T-cell (primary cell): ENCODE measurements around the gene NRP1. TPM values are rescaled to one million over a fixed set of nuclear protein-coding genes. Genes with fewer than 3 reads are reported as not detected.

Experiments
- ATAC-seq, 4 experiments: fragments of 200-7000 bp in 3 of 4; fragments of 150-1000 bp in 1 of 4; cut with Tn5 transposase; replicated peaks in 1 of 4; 1 replicate in 3 of 4; 2 replicates in 1 of 4; pipeline ENCODE4 v1.10.0; 2021; ENCODE audit warnings: moderate library complexity in 3 of 4, mild to moderate bottlenecking in 2 of 4, moderate number of reproducible peaks in 1 of 4
- CTCF ChIA-PET, 2 donors: fragments of 300-600 bp; sonication (Branson Sonifier 250); formaldehyde crosslinking; loops; one replicate each; lab custom pipeline; 2022; ENCODE audit warnings: antibody characterized with exemption in 2 of 2; lab: Charles Lee
- POLR2A ChIA-PET, 2 donors: fragments of 300-600 bp; sonication (Branson Sonifier 250); formaldehyde crosslinking; loops; one replicate each; lab custom pipeline; 2022; ENCODE audit warnings: antibody characterized with exemption in 2 of 2; lab: Charles Lee
- DNase-seq, 35 experiments: peaks; one replicate each; pipeline versions ENCODE4 v3.0.0 to v3.0.0-alpha.2; 2013 to 2023
- H3K27ac ChIP-seq: one replicate; pipeline ENCODE4 v1.5.1; 2013; ENCODE audit warnings: low read length
- H3K27me3 ChIP-seq, 2 experiments: replicated peaks in 1 of 2; 1 replicate in 1 of 2; 2 replicates in 1 of 2; pipeline versions ENCODE4 v1.6.1 to v1.7.0; 2013; ENCODE audit warnings: low read length in 1 of 2, mixed read lengths in 1 of 2; ENCODE audit not compliant: control insufficient read depth in 2 of 2, insufficient read depth in 2 of 2; ENCODE audit errors: extremely low read depth in 1 of 2
- H3K36me3 ChIP-seq, 2 donors: 1 replicate in 1 of 2; 2 replicates in 1 of 2; pipeline versions ENCODE4 v1.6.1 to v1.7.0; 2013; ENCODE audit warnings: low read length in 1 of 2; ENCODE audit not compliant: control insufficient read depth in 2 of 2, insufficient read depth in 1 of 2; ENCODE audit errors: extremely low read depth in 1 of 2
- H3K4me1 ChIP-seq, 2 experiments: 1 replicate in 1 of 2; 2 replicates in 1 of 2; pipeline versions ENCODE4 v1.6.1 to v1.7.0; 2013; ENCODE audit warnings: low read length in 2 of 2, mixed read lengths in 1 of 2; ENCODE audit not compliant: insufficient read depth in 2 of 2, control insufficient read depth in 1 of 2; ENCODE audit errors: extremely low read depth in 1 of 2
- H3K4me3 ChIP-seq, 2 donors: 1 replicate in 1 of 2; 2 replicates in 1 of 2; pipeline versions ENCODE4 v1.5.1 to v1.7.0; 2013; ENCODE audit warnings: mild to moderate bottlenecking in 2 of 2, low read length in 1 of 2, moderate library complexity in 1 of 2; ENCODE audit not compliant: control insufficient read depth in 1 of 2; ENCODE audit errors: extremely low read depth in 1 of 2
- H3K9me3 ChIP-seq: 2 replicates; pipeline ENCODE4 v1.7.0; 2013
- H3K27ac Mint-ChIP-seq, 2 donors: one replicate each; pipeline ENCODE4 v1.8.0; 2020 to 2021; ENCODE audit warnings: mild to moderate bottlenecking in 2 of 2, mixed read lengths in 2 of 2
- H3K27me3 Mint-ChIP-seq, 2 donors: one replicate each; pipeline ENCODE4 v1.8.0; 2021 to 2022; ENCODE audit warnings: mixed read lengths in 2 of 2
- H3K36me3 Mint-ChIP-seq: one replicate; pipeline ENCODE4 v1.8.0; 2021; ENCODE audit warnings: mixed read lengths
- H3K4me1 Mint-ChIP-seq, 3 donors: one replicate each; pipeline ENCODE4 v1.8.0; 2020 to 2022; ENCODE audit warnings: mixed read lengths in 3 of 3, mild to moderate bottlenecking in 1 of 3
- H3K4me3 Mint-ChIP-seq, 3 donors: one replicate each; pipeline ENCODE4 v1.8.0; 2020 to 2022; ENCODE audit warnings: mild to moderate bottlenecking in 3 of 3, mixed read lengths in 3 of 3, moderate library complexity in 3 of 3
- H3K9me3 Mint-ChIP-seq, 3 donors: one replicate each; pipeline ENCODE4 v1.8.0; 2020 to 2022; ENCODE audit warnings: mixed read lengths in 3 of 3
- WGBS: methylation state at CpG from one replicate; pipeline ENCODE4 v1.1.5; 2013; ENCODE audit warnings: missing lambda C conversion rate; ENCODE audit not compliant: insufficient coverage; 5-methylcytosine and 5-hydroxymethylcytosine counted together
- total RNA-seq, 35 experiments: library from RNA in 6 of 35; stranded (reverse) in 6 of 35; fragments of 120-200 nt in 1 of 35; gene quantifications; one replicate each; pipeline versions ENCODE4 v1.2.1 to v1.2.4 and lab custom pipeline; 2013 to 2026

NRP1 gene
- total RNA-seq, 5 donors from 2014 or later (not counting 1 experiment from before 2014, with no cell fraction given), result 0.62 to 1.9 (median 1.1) TPM; not detected in 2

GRCh38 chr10:33310853-33311252 lies 23.6 kb downstream of the NRP1 start:
- H3K9me3 ChIP-seq, result no peaks in the 10 kb centered on the region
- no peak for DNase-seq
- H3K4me3 ChIP-seq, result no peak overlapping the region
- Mint-ChIP-seq H3K9me3 (peaks cover 0 to 4% (median 0%) of the 10 kb centered on the region in 3 donors), H3K4me3 (no peak overlapping the region), H3K4me1 (peaks cover 0 to 5% (median 4%) of the 10 kb centered on the region in 3 donors), H3K36me3 (no peaks in the 10 kb centered on the region), H3K27me3 (peaks cover 11 to 12% of the 10 kb centered on the region in 2 donors), H3K27ac (no peak overlapping the region)
- H3K36me3 ChIP-seq, result no peaks in the 10 kb centered on the region
- ATAC-seq, result no peak
- ChIA-PET POLR2A (no interaction called here), CTCF (no interaction called here)
- H3K27ac ChIP-seq, result no peak overlapping the region
- no peaks in the 10 kb centered on the region for H3K4me1 ChIP-seq
- WGBS, result 86% methylated on average over 3 of the region's 4 CpGs
- no peaks in the 10 kb centered on the region for H3K27me3 ChIP-seq

GRCh38 chr10:33309406-33309805 lies 25.1 kb downstream of the NRP1 start:
- Mint-ChIP-seq H3K4me3 (peak overlapping the region in 1 of 3 donors; percentile 32), H3K27me3 (peaks cover 11 to 12% of the 10 kb centered on the region in 2 donors), H3K9me3 (peaks cover 0 to 4% (median 0%) of the 10 kb centered on the region in 3 donors), H3K36me3 (no peaks in the 10 kb centered on the region), H3K27ac (no peak overlapping the region), H3K4me1 (peaks cover 0 to 5% (median 4%) of the 10 kb centered on the region in 3 donors)
- ChIA-PET CTCF (interaction anchor here in 1 of 2 donors (0.6 kb wide), 1 partner anchor 18 kb away, joined by 3 read pairs; no protein-coding TSS in a partner anchor), POLR2A (interaction anchor here in 1 of 2 donors (0.7 kb wide), 1 partner anchor 24 kb away, joined by 3 read pairs; no protein-coding TSS in a partner anchor)
- DNase-seq (no peak), ATAC-seq (no peak)
- 33% methylated on average over 8 of the region's 8 CpGs for WGBS
- no peaks in the 10 kb centered on the region for H3K4me1 ChIP-seq
- no peak overlapping the region for H3K27ac ChIP-seq
- no peaks in the 10 kb centered on the region for H3K27me3 ChIP-seq
- H3K4me3 ChIP-seq, result no peak overlapping the region
- no peaks in the 10 kb centered on the region for H3K9me3 ChIP-seq
- H3K36me3 ChIP-seq, result no peaks in the 10 kb centered on the region

- Mint-ChIP-seq H3K9me3 (peaks cover 0 to 4% (median 0%) of the 10 kb centered on the region in 3 donors), H3K27ac (no peak overlapping the region), H3K27me3 (peaks cover 8 to 11% of the 10 kb centered on the region in 2 donors), H3K36me3 (no peaks in the 10 kb centered on the region), H3K4me3 (no peak overlapping the region), H3K4me1 (peaks cover 0 to 6% (median 5%) of the 10 kb centered on the region in 3 donors)
- ATAC-seq (no peak), DNase-seq (no peak)
- 94% methylated on average over 3 of the region's 5 CpGs for WGBS
- H3K27me3 ChIP-seq, result no peaks in the 10 kb centered on the region
- no peak overlapping the region for H3K4me3 ChIP-seq
- no peaks in the 10 kb centered on the region for H3K36me3 ChIP-seq
- no peaks in the 10 kb centered on the region for H3K4me1 ChIP-seq
- no peaks in the 10 kb centered on the region for H3K9me3 ChIP-seq
- H3K27ac ChIP-seq, result no peak overlapping the region
- CTCF ChIA-PET, result no interaction called here
- POLR2A ChIA-PET, result no interaction called here
Observed at GRCh38 chr10:33307835-33308234, 26.6 kb downstream of the NRP1 start.

- Histone ChIP-seq H3K4me3 (no peak overlapping the region), H3K27ac (no peak overlapping the region), H3K27me3 (no peaks in the 10 kb centered on the region), H3K36me3 (no peaks in the 10 kb centered on the region), H3K4me1 (no peaks in the 10 kb centered on the region), H3K9me3 (no peaks in the 10 kb centered on the region)
- Mint-ChIP-seq H3K9me3 (peaks cover 0 to 4% (median 0%) of the 10 kb centered on the region in 3 donors), H3K4me1 (peaks cover 6 to 13% (median 12%) of the 10 kb centered on the region in 3 donors), H3K27me3 (peaks cover 8 to 11% of the 10 kb centered on the region in 2 donors), H3K27ac (no peak overlapping the region), H3K36me3 (no peaks in the 10 kb centered on the region), H3K4me3 (no peak overlapping the region)
- POLR2A ChIA-PET, result no interaction called here
- CTCF ChIA-PET, result interaction anchor here in 1 of 2 donors (0.6 kb wide), 1 partner anchor 205 kb away, joined by 3 read pairs; no protein-coding TSS in a partner anchor
- WGBS, result 80% methylated on average over 1 of the region's 4 CpGs
- ATAC-seq (no peak), DNase-seq (no peak)
Observed at GRCh38 chr10:33306701-33307519, 27.6 kb downstream of the NRP1 start.

- Histone ChIP-seq H3K4me3 (no peak overlapping the region), H3K36me3 (no peaks in the 10 kb centered on the region), H3K27me3 (no peaks in the 10 kb centered on the region), H3K27ac (no peak overlapping the region), H3K4me1 (peaks cover 0 to 3% of the 10 kb centered on the region in 2 experiments), H3K9me3 (no peaks in the 10 kb centered on the region)
- peaks cover 14 to 17% (median 17%) of the 10 kb centered on the region in 3 donors for H3K4me1 Mint-ChIP-seq
- ChIA-PET POLR2A (no interaction called here), CTCF (interaction anchor here in 1 of 2 donors (0.6 kb wide), 1 partner anchor 205 kb away, joined by 3 read pairs; no protein-coding TSS in a partner anchor)
- DNase-seq (no peak), ATAC-seq (no peak)
- H3K27me3 Mint-ChIP-seq, result peaks cover 8 to 11% of the 10 kb centered on the region in 2 donors
- WGBS, result 100% methylated on average over 1 of the region's 5 CpGs
- peaks cover 0 to 4% (median 0%) of the 10 kb centered on the region in 3 donors for H3K9me3 Mint-ChIP-seq
- H3K36me3 Mint-ChIP-seq, result no peaks in the 10 kb centered on the region
- no peak overlapping the region for H3K4me3 Mint-ChIP-seq
- no peak overlapping the region for H3K27ac Mint-ChIP-seq
Observed at GRCh38 chr10:33306126-33306525, 28.3 kb downstream of the NRP1 start.

- no peaks in the 10 kb centered on the region for H3K36me3 ChIP-seq
- H3K4me1 Mint-ChIP-seq, result peaks cover 17 to 19% (median 19%) of the 10 kb centered on the region in 3 donors
- H3K9me3 ChIP-seq, result no peaks in the 10 kb centered on the region
- H3K9me3 Mint-ChIP-seq, result peaks cover 0 to 4% (median 0%) of the 10 kb centered on the region in 3 donors
- H3K27me3 ChIP-seq, result no peaks in the 10 kb centered on the region
- H3K4me1 ChIP-seq, result peaks cover 0 to 3% of the 10 kb centered on the region in 2 experiments
- ChIA-PET POLR2A (interaction anchor here in 1 of 2 donors (0.5 kb wide), 1 partner anchor 498 kb away, joined by 3 read pairs; no protein-coding TSS in a partner anchor), CTCF (no interaction called here)
- no peak overlapping the region for H3K4me3 ChIP-seq
- H3K27me3 Mint-ChIP-seq, result peaks cover 2 to 5% of the 10 kb centered on the region in 2 donors
- no peak overlapping the region for H3K4me3 Mint-ChIP-seq
- no peaks in the 10 kb centered on the region for H3K36me3 Mint-ChIP-seq
- no peak for DNase-seq
- H3K27ac Mint-ChIP-seq, result no peak overlapping the region
- 67% methylated on average over 4 of the region's 6 CpGs for WGBS
- no peak overlapping the region for H3K27ac ChIP-seq
- ATAC-seq, result no peak
Observed at GRCh38 chr10:33304423-33305225, 29.8 kb downstream of the NRP1 start.
